HG03558 (cell line): ENCODE results near the gene GAPVD1.
"Not testable (repeated sequence)": the region's sequence is repeated elsewhere in the genome, so short reads cannot be mapped to it uniquely, and the experiment has no call there.

ENCODE experiments used
- ATAC-seq: cut with Tn5 transposase; IDR thresholded peaks from one replicate; pipeline ENCODE4 v1.9.1; 2021; ENCODE audit warnings: moderate number of reproducible peaks; ENCODE audit not compliant: unreplicated experiment; ENCODE audit errors: extremely low read depth

Gene GAPVD1, protein sequence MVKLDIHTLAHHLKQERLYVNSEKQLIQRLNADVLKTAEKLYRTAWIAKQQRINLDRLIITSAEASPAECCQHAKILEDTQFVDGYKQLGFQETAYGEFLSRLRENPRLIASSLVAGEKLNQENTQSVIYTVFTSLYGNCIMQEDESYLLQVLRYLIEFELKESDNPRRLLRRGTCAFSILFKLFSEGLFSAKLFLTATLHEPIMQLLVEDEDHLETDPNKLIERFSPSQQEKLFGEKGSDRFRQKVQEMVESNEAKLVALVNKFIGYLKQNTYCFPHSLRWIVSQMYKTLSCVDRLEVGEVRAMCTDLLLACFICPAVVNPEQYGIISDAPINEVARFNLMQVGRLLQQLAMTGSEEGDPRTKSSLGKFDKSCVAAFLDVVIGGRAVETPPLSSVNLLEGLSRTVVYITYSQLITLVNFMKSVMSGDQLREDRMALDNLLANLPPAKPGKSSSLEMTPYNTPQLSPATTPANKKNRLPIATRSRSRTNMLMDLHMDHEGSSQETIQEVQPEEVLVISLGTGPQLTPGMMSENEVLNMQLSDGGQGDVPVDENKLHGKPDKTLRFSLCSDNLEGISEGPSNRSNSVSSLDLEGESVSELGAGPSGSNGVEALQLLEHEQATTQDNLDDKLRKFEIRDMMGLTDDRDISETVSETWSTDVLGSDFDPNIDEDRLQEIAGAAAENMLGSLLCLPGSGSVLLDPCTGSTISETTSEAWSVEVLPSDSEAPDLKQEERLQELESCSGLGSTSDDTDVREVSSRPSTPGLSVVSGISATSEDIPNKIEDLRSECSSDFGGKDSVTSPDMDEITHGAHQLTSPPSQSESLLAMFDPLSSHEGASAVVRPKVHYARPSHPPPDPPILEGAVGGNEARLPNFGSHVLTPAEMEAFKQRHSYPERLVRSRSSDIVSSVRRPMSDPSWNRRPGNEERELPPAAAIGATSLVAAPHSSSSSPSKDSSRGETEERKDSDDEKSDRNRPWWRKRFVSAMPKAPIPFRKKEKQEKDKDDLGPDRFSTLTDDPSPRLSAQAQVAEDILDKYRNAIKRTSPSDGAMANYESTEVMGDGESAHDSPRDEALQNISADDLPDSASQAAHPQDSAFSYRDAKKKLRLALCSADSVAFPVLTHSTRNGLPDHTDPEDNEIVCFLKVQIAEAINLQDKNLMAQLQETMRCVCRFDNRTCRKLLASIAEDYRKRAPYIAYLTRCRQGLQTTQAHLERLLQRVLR (N-terminal part only)

DNA sequence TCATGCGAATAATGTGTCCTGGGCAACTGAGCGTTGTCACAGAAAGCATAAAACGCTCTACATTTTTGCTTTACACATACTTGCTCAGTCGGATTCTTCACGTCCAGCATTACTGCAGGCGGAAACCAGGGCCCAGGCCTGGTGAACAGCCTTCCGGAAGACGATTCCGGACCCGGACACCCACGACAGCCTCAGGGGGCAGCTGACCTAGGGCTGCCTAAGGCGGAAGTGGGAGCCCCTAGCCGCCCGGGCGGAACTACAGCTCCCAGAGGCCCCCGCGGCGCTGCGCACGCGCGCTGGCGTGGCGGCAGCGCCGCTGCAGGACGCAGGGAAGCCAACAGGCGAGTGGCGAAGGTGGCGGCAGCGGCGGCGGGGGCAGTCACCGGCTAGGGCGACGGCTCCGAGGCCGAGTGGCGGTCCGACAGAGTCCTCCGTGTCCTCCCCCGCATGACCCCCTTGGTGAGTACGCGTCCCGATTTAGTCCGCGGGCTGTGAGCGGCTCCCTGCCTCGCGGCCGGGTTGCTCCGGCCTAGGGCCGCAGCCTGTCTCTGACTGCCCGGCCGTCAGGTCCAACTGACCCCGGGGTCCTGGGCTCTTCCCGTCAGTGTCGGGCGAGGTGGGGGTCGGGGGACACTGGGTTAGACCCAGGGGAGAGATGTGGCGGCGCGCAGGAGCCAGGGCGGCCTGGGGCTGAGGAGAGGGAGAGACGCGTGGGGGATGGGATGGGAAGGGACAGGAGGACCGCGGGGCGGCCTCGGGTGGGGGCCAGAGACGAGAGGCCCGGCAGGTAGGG, at the start of gene GAPVD1:
GAPVD1 (plus strand) TSS at position 326 of the 793 bp plus-strand sequence. CDS start 37,096 bp downstream, outside the sequence.
- peak; percentile 65 for ATAC-seq

DNA sequence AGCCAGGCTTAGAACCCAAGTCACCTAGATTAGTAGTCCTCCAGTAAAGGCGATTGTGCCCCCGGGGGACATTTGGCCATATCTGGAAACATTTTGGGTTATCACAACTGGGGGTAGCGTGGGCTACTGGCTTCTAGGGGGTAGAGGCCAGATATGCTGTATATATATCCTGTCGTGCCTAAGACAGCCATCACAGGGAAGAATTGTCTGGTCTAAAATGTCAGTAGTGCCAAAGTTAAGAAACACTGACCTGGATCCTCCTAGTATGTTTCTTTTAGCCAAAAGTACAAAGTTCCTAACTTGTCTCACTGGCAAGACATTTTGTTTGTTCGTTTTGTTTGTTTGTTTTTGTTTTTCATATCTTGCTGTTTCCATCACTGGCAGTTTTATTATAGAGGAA, 47.4 kb upstream of the GAPVD1 start:
- no peak for ATAC-seq

DNA sequence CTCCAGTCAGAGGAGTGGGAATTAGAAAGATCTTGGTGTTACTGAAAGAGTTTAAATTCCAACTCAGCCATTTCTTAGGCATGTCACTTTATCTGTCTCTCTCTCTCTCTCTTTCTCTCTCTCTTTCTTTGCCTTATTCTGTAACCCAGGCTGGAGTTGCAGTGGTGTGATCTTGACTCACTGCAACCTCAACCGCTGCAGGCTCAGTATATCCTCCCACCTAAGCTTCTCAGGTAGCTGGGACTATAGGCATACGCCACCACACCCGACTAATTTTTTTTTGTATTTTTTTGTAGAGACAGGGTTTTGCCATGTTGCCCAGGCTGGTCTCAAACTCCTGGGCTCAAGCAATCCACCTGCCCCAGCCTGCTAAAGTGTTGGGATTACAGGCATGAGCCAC, 43.0 kb upstream of the GAPVD1 start:
- no peak for ATAC-seq

DNA sequence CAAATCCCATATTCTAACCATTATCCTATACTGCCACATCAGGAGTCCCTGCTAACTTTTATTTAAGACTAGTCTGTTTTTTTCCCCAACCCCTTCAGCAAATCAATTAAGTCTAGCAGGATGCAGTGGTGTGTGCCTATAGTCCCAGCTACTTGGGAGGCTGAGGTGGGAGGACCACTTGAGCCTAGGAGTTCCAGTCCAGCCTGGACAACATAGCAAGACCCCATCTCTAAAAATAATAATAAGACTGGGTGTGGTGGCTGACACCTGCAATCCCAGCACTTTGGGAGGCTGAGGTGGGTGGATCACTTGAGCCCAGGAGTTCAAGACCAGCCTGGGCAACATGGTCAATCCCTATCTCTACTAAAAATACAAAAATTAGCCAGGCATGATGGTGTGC, 36.8 kb upstream of the GAPVD1 start:
- ATAC-seq, result not testable (repeated sequence)

DNA sequence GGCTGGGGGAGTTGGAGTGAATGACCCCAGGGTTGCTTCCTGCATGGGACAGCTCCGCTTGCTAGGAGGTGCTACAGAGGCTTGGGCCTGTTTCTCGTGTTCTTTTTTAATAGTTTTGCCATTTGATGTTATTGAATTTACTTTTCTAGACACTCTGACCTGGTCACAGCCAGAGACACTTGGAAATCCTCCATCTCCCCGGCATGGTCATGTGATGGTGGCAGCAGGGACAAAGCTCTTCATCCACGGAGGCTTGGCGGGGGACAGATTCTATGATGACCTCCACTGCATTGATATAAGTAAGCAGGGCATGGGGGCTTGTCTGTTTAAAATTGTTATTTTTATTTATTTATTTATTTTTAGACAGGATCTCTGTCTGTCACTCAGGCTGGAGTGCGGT, 33.9 kb upstream of the GAPVD1 start:
- ATAC-seq, result no peak

DNA sequence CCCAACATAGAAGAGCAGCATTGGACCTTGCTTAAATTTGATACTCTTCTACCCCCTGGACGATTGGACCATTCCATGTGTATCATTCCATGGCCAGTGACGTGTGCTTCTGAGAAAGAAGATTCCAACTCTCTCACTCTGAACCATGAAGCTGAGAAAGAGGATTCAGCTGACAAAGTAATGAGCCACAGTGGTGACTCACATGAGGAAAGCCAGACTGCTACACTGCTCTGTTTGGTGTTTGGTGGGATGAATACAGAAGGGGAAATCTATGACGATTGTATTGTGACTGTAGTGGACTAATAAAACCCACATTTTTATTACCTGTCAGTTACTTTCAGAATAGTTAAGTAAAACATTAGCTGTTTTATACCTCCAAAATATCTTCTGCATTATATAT, 27.9 kb upstream of the GAPVD1 start:
- no peak for ATAC-seq

DNA sequence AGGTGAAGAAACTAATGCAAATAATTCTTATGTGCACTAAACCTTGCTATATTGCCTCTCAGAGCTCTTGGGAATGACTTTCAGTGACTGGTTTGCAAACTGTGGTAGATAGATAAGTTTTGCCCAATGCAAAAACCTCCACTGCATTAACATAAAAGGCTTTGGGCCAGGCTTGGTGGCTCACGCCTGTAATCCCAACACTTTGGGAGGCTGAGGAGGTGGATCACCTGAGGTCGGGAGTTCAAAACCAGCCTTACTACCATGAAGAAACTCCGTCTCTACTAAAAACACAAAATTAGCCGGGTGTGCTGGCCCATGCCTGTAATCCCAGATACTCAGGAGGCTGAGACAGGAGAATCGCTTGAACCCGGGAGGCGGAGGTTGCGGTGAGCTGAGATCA, 27.5 kb upstream of the GAPVD1 start:
- not testable (repeated sequence) for ATAC-seq

DNA sequence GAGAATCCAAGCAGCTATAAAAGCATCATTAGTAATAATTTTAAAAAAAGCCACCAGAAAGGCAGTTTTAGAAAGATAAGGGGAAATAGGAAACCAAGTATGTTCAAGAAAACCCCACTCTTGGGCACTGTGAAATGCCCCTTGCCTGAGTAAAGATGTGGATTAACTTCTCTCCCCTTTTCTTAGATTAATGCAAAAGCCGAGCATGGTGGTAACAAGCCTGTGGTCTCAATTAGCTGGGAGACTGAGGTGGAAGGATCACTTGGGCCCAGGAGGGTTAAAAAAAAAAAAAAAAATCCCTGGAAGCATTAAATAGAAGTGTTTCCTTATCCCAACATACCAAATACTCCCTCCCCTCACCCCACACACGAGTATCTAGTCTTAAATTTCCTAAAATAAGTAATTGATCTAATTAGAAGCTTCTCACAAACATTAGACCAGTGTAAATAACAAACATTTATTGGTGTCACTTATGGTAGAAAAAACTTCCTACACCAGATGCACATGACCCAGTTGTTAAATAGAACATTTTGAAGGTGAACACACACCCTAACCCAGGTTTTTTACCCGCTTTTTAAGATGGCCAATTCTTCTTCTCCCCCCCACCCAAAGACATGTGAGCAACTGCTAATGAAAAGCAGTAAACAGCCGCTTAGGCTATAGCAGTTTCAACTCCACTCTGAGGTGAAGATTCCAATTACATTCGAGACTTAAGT, 25.7 kb upstream of the GAPVD1 start:
- no peak for ATAC-seq

DNA sequence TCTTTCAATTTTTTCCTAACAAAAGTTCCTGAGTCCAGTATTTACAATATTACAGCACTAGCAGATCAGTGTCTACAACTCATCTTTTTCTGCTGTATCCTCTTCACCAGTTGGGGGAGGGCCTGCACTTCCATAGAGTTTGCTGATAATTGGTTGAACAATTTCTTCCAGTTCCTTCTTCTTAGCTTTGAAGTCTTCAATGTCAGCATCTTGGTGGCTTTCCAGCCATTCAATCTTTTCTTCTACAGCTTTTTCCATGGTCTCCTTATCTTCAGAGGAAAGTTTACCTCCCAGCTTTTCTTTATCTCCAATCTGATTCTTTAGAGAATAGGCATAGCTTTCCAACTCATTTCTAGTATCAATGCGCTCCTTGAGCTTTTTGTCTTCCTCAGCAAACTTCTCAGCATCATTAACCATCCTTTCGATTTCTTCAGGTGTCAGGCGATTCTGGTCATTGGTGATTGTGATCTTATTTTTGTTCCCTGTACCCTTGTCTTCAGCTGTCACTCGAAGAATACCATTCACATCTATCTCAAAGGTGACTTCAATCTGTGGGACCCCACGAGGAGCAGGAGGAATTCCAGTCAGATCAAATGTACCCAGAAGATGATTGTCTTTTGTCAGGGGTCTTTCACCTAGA, 25.0 kb upstream of the GAPVD1 start:
- ATAC-seq, result not testable (repeated sequence)

DNA sequence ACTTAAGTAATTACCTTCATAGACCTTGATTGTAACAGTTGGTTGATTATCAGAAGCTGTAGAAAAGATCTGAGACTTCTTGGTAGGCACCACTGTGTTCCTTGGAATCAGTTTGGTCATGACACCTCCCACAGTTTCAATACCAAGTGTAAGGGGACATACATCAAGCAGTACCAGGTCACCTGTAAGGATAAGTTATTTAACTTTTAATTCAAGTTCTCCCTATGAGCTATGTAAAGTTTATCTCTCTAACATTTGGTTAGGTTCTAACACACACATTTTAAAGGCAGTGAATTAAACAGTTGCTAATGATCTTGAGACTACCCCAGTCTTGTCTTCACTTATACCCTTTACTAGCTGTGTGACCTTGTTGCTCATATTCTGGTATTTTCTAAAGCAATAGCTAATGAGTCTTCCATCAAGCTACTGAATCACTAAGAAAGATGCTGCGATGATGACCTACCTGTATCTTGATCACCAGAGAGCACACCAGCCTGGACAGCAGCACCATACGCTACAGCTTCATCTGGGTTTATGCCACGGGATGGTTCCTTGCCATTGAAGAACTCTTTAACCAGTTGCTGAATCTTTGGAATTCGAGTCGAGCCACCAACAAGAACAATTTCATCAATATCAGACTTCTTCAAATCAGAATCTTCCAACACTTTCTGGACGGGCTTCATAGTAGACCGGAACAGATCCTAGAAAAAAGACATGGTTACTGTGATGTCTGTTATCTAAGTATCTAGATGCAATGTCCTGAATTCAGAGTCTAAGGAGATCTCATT, 23.3 kb upstream of the GAPVD1 start:
- no peak for ATAC-seq

DNA sequence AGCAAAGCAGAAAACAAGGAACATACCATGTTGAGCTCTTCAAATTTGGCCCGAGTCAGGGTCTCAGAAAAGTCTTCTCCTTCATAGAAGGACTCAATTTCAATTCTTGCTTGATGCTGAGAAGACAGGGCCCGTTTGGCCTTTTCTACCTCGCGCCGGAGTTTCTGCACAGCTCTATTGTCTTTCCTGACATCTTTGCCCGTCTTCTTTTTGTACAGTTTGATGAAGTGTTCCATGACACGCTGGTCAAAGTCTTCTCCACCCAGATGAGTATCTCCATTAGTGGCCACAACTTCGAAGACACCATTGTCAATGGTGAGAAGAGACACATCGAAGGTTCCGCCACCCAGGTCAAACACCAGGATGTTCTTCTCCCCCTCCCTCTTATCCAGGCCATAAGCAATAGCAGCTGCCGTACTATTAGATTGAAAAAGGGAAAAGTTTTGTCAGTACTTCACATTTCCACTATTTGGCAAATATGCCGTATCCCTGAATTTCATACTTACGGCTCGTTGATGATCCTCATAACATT, 22.6 kb upstream of the GAPVD1 start:
- no peak for ATAC-seq

DNA sequence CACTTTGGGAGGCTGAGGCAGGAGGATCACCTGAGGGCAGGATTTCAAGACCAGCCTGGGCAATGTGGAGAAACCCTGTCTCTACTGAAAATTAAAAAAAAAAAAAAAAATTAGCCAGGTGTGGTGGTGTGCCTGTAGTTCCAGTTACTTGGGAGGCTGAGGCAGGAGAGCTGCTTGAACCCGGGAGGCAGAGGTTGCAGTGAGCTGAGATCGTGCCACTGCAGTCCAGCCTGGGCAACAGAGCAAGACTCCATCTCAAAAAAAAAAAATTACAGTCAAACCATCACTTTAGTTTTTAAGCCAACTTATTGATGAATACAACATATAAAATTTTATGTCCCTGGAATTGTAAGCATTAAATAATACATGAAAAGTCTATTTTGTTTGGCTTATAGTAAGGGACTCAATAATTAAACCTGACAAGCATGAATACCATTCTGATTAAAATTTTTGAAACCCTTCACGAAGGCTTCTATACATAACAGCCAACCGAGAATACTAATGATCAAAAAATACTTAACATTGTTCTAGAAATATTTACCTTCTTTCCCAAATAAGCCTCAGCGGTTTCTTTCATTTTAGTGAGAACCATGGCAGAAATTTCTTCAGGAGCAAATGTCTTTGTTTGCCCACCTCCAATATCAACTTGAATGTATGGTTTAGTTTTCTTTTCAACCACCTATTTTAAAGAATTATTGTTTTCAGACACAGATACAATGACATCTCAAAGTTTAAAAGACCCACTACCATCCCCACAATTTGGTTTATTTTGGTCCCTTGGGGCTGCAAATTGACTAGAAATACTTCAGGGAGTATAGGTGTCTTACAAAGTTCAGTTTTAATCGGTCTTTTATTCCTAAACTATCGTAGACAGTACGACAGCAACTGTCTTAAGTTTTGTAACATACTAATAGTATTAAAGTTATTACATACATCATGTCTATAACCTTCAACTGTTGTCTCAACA, 21.7 kb upstream of the GAPVD1 start:
- no peak for ATAC-seq

DNA sequence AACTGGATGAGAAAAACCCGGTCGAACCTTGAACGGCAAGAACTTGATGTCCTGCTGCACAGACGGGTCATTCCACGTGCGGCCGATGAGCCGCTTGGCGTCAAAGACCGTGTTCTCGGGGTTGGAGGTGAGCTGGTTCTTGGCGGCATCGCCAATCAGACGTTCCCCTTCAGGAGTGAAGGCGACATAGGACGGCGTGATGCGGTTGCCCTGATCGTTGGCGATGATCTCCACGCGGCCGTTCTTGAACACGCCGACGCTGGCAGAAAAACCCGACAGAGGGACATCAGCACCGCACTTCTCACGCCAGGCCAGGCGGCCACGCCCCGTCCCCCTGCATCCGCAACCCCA, 21.0 kb upstream of the GAPVD1 start:
- ATAC-seq, result no peak

DNA sequence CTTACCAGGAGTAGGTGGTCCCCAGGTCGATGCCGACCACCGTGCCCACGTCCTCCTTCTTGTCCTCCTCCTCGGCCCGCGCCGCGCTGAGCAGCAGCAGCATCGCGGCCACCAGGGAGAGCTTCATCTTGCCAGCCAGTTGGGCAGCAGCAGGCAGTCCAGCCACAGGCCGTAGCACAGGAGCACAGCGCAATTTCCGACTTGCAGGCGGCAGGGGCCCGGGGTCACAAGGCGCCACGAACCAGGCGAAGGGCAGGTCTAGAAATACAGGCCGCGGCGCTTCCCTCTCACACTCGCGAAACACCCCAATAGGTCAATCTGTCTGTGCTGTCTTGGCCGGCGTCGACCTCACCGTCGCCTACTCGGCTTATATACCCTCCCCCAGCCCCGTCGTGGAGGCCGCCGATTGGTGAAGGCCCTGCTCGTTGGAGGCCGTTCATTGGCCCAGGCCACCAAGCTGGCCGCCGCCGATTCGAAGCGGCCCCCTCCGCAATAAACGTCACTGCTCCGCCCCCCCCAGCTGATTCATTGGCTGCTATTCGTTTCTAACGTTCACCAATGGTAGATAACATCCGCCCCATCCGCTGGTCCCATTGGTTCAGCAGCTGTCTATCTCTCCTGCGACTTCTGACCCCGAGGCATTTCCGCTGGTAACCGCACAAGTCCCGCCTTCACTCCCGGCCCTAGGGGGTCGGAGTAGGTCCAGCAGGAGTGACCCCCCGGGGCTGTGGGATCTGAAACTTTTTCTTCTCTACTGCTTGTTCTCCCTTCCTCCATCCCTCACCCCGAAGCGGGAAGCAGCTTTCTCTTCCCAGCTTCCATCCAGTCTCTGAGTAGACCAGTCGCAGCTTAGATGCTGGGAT, 20.4 kb upstream of the GAPVD1 start, which contains the start of gene HSPA5:
HSPA5 (minus strand) TSS at position 344 of the 863 bp plus-strand sequence; CDS start at position 127, 217 bp downstream.
- peak; percentile 69 for ATAC-seq

DNA sequence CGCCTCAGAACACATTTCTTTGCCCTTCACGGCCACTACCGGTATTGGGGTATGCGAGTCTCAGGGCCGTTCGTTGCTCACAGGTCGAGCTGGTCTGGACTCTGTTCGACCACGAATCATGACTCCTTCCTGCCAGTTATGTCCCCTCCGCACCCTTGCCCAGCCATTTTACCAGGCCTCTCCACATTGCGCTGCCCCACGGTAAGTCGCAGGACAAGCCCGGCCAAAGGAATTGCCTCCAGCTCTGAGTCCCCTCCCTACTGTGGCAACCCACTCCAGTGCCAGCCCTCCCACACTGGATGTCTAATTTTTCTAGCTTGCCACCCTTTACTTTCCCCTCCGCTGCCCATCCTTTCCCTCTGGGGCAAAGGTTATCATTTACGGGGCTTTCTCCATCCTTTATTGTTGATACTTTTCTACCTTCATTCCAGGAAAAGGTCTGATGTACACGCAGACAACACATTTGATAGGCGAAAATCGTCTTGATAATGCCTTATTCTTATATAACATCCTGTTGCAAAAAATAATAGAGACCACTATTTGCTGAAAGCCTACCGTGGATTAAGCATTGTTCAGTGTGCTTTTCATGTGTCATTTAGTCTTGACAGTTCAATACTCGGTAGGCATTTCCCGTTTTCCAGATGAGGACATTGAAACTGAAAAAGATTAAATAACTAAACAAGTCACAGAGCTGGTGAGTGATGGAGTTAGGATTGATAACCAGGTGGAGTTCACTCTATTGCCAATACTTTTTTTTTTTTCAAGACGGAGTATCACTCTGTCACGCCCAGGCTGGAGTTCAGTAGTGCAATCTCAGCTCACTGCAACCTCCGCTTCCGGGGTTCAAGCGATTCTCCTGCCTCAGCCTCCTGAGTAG, 19.5 kb upstream of the GAPVD1 start:
- ATAC-seq, result no peak
